A204.1 (cell line): ENCODE measurements around the gene STMN3.
"Not testable (repeated sequence)": the region's sequence is repeated elsewhere in the genome, so short reads cannot be mapped to it uniquely, and the experiment has no call there.

Experiments used
- FAIRE-seq: peaks from 2 replicates; lab custom pipeline; 2012; peaks lifted over from hg19 to GRCh38; lab: Jason Lieb, UNC

The STMN3 gene

GRCh38 chr20:63678667-63679465, 25.6 kb upstream of the STMN3 start:
- no peak for FAIRE-seq

- FAIRE-seq: no peak
Measured at GRCh38 chr20:63678071-63678470, 24.8 kb upstream of the STMN3 start.

GRCh38 chr20:63675681-63676368, 22.6 kb upstream of the STMN3 start:
- no peak for FAIRE-seq

- no peak for FAIRE-seq
Measured at GRCh38 chr20:63673951-63674350, 20.7 kb upstream of the STMN3 start.

GRCh38 chr20:63672666-63673065, 19.4 kb upstream of the STMN3 start:
- FAIRE-seq: no peak

- not testable (repeated sequence) for FAIRE-seq
Measured at GRCh38 chr20:63671695-63672094, 18.5 kb upstream of the STMN3 start.

- FAIRE-seq: no peak
Measured at GRCh38 chr20:63668351-63668750, 15.1 kb upstream of the STMN3 start.

- no peak for FAIRE-seq
Measured at GRCh38 chr20:63667858-63668257, 14.6 kb upstream of the STMN3 start.

- FAIRE-seq: no peak
Measured at GRCh38 chr20:63665708-63666107, 12.5 kb upstream of the STMN3 start.

- no peak for FAIRE-seq
Measured at GRCh38 chr20:63664861-63665594, 11.8 kb upstream of the STMN3 start.

- FAIRE-seq: no peak
Measured at GRCh38 chr20:63664143-63664851, 11.1 kb upstream of the STMN3 start.

GRCh38 chr20:63663332-63664066, 10.3 kb upstream of the STMN3 start:
- no peak for FAIRE-seq

GRCh38 chr20:63662813-63663189, 9.6 kb upstream of the STMN3 start:
- no peak for FAIRE-seq

GRCh38 chr20:63661959-63662812, 9.0 kb upstream of the STMN3 start:
- FAIRE-seq: no peak

- FAIRE-seq: no peak
Measured at GRCh38 chr20:63661108-63661507, 7.9 kb upstream of the STMN3 start.

GRCh38 chr20:63660622-63661021, 7.4 kb upstream of the STMN3 start:
- FAIRE-seq: no peak

GRCh38 chr20:63660174-63660573, 7.0 kb upstream of the STMN3 start:
- not testable (repeated sequence) for FAIRE-seq

- no peak for FAIRE-seq
Measured at GRCh38 chr20:63659370-63659769, 6.1 kb upstream of the STMN3 start.

GRCh38 chr20:63658749-63659187, 5.5 kb upstream of the STMN3 start:
- no peak for FAIRE-seq

- FAIRE-seq: no peak
Measured at GRCh38 chr20:63657937-63658748, 4.9 kb upstream of the STMN3 start, which contains the start of gene RTEL1. RTEL1 (plus strand) TSS chr20:63658312; CDS start chr20:63659403, 1,091 bp downstream.
